T-helper 2 cell treated with Interferon-gamma antibody and Interleukin-4, amounts not matched to agents 5 μg/mL and 100 μg/mL, for 36 hours (primary cell): ENCODE results near the gene CST7.

ENCODE experiments used
- DNase-seq: peaks from one replicate; pipeline ENCODE4 v3.0.0; 2021; ENCODE audit warnings: low spot score
- H3K27ac Mint-ChIP-seq: one replicate; pipeline ENCODE4 v1.8.0; 2021; ENCODE audit warnings: mild to moderate bottlenecking, mixed read lengths
- H3K27me3 Mint-ChIP-seq: one replicate; pipeline ENCODE4 v1.8.0; 2021; ENCODE audit warnings: low read depth, mixed read lengths
- H3K36me3 Mint-ChIP-seq: one replicate; pipeline ENCODE4 v1.8.0; 2021; ENCODE audit warnings: low read depth, mixed read lengths
- H3K4me1 Mint-ChIP-seq: one replicate; pipeline ENCODE4 v1.8.0; 2021; ENCODE audit warnings: low read depth, mixed read lengths
- H3K4me3 Mint-ChIP-seq: one replicate; pipeline ENCODE4 v1.8.0; 2022; ENCODE audit warnings: mild to moderate bottlenecking, moderate library complexity, mixed read lengths
- H3K9me3 Mint-ChIP-seq: one replicate; pipeline ENCODE4 v1.8.0; 2021; ENCODE audit warnings: mixed read lengths

Gene CST7

GRCh38 chr20:24950836-24951525 lies 1.9 kb downstream of the CST7 start:
- peak overlapping the region; percentile 81 for H3K27ac Mint-ChIP-seq
- DNase-seq: no peak

GRCh38 chr20:24951536-24952083 lies 2.5 kb downstream of the CST7 start:
- DNase-seq: no peak
- H3K36me3 Mint-ChIP-seq: peaks cover 55% of the 10 kb centered on the region
- H3K27ac Mint-ChIP-seq: peak overlapping the region; percentile 81
- H3K9me3 Mint-ChIP-seq: peaks cover 15% of the 10 kb centered on the region
- H3K4me3 Mint-ChIP-seq: peak overlapping the region; percentile 92
- no peaks in the 10 kb centered on the region for H3K27me3 Mint-ChIP-seq
- H3K4me1 Mint-ChIP-seq: peaks cover 72% of the 10 kb centered on the region

More at GRCh38 chr20:24950836-24951525, 1.9 kb downstream of the CST7 start:
- H3K36me3 Mint-ChIP-seq: peaks cover 52% of the 10 kb centered on the region
- H3K9me3 Mint-ChIP-seq: peaks cover 18% of the 10 kb centered on the region
- peak overlapping the region; percentile 92 for H3K4me3 Mint-ChIP-seq
- peaks cover 68% of the 10 kb centered on the region for H3K4me1 Mint-ChIP-seq
- no peaks in the 10 kb centered on the region for H3K27me3 Mint-ChIP-seq

- Mint-ChIP-seq H3K9me3 (peaks cover 6% of the 10 kb centered on the region), H3K27ac (peak overlapping the region; percentile 81), H3K27me3 (no peaks in the 10 kb centered on the region), H3K4me1 (peaks cover 66% of the 10 kb centered on the region), H3K36me3 (peaks cover 50% of the 10 kb centered on the region), H3K4me3 (peak overlapping the region; percentile 92)
- no peak for DNase-seq
Measured at GRCh38 chr20:24952376-24953208, 3.5 kb downstream of the CST7 start.

- H3K4me3 Mint-ChIP-seq: peak overlapping the region; percentile 48
- no peak for DNase-seq
- peak overlapping the region; percentile 70 for H3K27ac Mint-ChIP-seq
- no peaks in the 10 kb centered on the region for H3K9me3 Mint-ChIP-seq
- no peaks in the 10 kb centered on the region for H3K27me3 Mint-ChIP-seq
- H3K4me1 Mint-ChIP-seq: peaks cover 60% of the 10 kb centered on the region
- H3K36me3 Mint-ChIP-seq: peaks cover 50% of the 10 kb centered on the region
Measured at GRCh38 chr20:24953209-24953575, 4.1 kb downstream of the CST7 start.

GRCh38 chr20:24953621-24954133 lies 4.6 kb downstream of the CST7 start:
- no peak for DNase-seq
- peak overlapping the region; percentile 77 for H3K27ac Mint-ChIP-seq
- no peaks in the 10 kb centered on the region for H3K9me3 Mint-ChIP-seq
- peaks cover 52% of the 10 kb centered on the region for H3K36me3 Mint-ChIP-seq
- H3K27me3 Mint-ChIP-seq: no peaks in the 10 kb centered on the region
- peak overlapping the region; percentile 48 for H3K4me3 Mint-ChIP-seq
- peaks cover 56% of the 10 kb centered on the region for H3K4me1 Mint-ChIP-seq

GRCh38 chr20:24954151-24954550 lies 5.1 kb downstream of the CST7 start:
- Mint-ChIP-seq H3K4me1 (peaks cover 53% of the 10 kb centered on the region), H3K27ac (peak overlapping the region; percentile 77), H3K9me3 (no peaks in the 10 kb centered on the region), H3K27me3 (no peaks in the 10 kb centered on the region), H3K36me3 (peaks cover 56% of the 10 kb centered on the region), H3K4me3 (peak overlapping the region; percentile 48)
- DNase-seq: no peak

GRCh38 chr20:24954566-24954965 lies 5.5 kb downstream of the CST7 start:
- no peaks in the 10 kb centered on the region for H3K9me3 Mint-ChIP-seq
- H3K27ac Mint-ChIP-seq: peak overlapping the region; percentile 78
- H3K4me1 Mint-ChIP-seq: peaks cover 49% of the 10 kb centered on the region
- no peak for DNase-seq
- H3K4me3 Mint-ChIP-seq: peak overlapping the region; percentile 65
- no peaks in the 10 kb centered on the region for H3K27me3 Mint-ChIP-seq
- peaks cover 58% of the 10 kb centered on the region for H3K36me3 Mint-ChIP-seq

- peaks cover 45% of the 10 kb centered on the region for H3K4me1 Mint-ChIP-seq
Measured at GRCh38 chr20:24955045-24955444, 6.0 kb downstream of the CST7 start.

GRCh38 chr20:24956001-24956841 lies 7.2 kb downstream of the CST7 start:
- Mint-ChIP-seq H3K36me3 (peaks cover 65% of the 10 kb centered on the region), H3K4me3 (no peak overlapping the region), H3K27ac (peak overlapping the region; percentile 78), H3K27me3 (no peaks in the 10 kb centered on the region), H3K4me1 (peaks cover 45% of the 10 kb centered on the region), H3K9me3 (no peaks in the 10 kb centered on the region)
- DNase-seq: no peak

More at GRCh38 chr20:24955045-24955444, 6.0 kb downstream of the CST7 start:
- peak overlapping the region; percentile 65 for H3K4me3 Mint-ChIP-seq
- H3K27ac Mint-ChIP-seq: peak overlapping the region; percentile 78
- H3K27me3 Mint-ChIP-seq: no peaks in the 10 kb centered on the region
- H3K36me3 Mint-ChIP-seq: peaks cover 61% of the 10 kb centered on the region
- no peaks in the 10 kb centered on the region for H3K9me3 Mint-ChIP-seq
- DNase-seq: no peak

- Mint-ChIP-seq H3K4me3 (no peak overlapping the region), H3K27me3 (no peaks in the 10 kb centered on the region), H3K36me3 (peaks cover 66% of the 10 kb centered on the region), H3K27ac (peak overlapping the region; percentile 62), H3K4me1 (peaks cover 36% of the 10 kb centered on the region), H3K9me3 (no peaks in the 10 kb centered on the region)
- no peak for DNase-seq
Measured at GRCh38 chr20:24957326-24958016, 8.4 kb downstream of the CST7 start.

GRCh38 chr20:24958506-24959385 lies 9.7 kb downstream of the CST7 start:
- Mint-ChIP-seq H3K27ac (peak overlapping the region; percentile 36), H3K4me3 (no peak overlapping the region), H3K4me1 (peaks cover 30% of the 10 kb centered on the region), H3K36me3 (peaks cover 67% of the 10 kb centered on the region), H3K9me3 (no peaks in the 10 kb centered on the region), H3K27me3 (no peaks in the 10 kb centered on the region)
- no peak for DNase-seq

GRCh38 chr20:24959591-24960301 lies 10.7 kb downstream of the CST7 start:
- H3K27ac Mint-ChIP-seq: peak overlapping the region; percentile 31
- no peaks in the 10 kb centered on the region for H3K9me3 Mint-ChIP-seq
- no peak for DNase-seq
- peaks cover 24% of the 10 kb centered on the region for H3K4me1 Mint-ChIP-seq
- H3K4me3 Mint-ChIP-seq: no peak overlapping the region
- H3K36me3 Mint-ChIP-seq: peaks cover 64% of the 10 kb centered on the region
- H3K27me3 Mint-ChIP-seq: no peaks in the 10 kb centered on the region
